SHP77 (cell line): Measurements from ENCODE around the gene ITGB6.
A peak's percentile ranks its signal among the peaks of the same experiment; 100 is the strongest.
"Not testable (repeated sequence)": the region's sequence is repeated elsewhere in the genome, so short reads cannot be mapped to it uniquely, and the experiment has no call there.

Experiments
- DNase-seq, 2 experiments: peaks; one replicate each; lab custom pipeline; 2025; lab: John Stamatoyannopoulos, UW

Gene ITGB6

DNA sequence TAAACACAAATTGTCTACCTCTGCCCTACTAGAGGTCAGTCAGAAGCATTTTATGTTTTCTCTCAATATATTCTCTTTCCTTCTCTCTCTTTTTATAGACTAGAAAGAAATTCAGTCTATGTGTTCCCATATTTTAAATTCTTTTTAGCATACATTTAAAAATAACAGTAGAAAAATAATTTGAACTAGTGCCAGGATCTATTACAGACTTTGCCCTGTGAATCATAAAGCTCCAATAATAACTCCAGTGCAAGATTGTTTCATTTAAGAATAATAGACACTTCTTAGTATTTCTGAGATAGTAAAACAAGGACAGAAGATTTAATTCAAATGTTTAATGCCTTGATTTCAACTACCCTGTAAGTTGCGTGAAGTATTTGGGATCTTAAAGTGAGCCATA is 60.1 kb downstream of the ITGB6 start:
- no peak for DNase-seq

DNA sequence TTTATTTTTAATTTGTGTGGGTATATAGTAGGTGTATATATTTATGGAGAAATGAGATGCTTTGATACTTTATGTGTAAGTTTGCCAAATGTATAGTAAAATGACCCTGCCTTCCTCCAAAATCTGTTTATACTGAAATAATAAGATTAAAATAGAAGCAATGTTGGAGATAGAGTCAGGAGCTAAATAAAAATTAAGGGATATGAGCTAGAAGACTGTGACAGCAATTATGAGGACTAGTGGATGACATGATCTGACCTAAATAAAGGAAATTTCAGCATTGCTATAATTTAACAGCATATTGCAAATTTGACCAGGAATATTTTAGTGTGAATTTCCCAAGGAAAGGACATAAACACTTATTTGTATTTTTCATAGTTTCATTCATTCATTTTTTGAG is 60.7 kb downstream of the ITGB6 start:
- no peak for DNase-seq

DNA sequence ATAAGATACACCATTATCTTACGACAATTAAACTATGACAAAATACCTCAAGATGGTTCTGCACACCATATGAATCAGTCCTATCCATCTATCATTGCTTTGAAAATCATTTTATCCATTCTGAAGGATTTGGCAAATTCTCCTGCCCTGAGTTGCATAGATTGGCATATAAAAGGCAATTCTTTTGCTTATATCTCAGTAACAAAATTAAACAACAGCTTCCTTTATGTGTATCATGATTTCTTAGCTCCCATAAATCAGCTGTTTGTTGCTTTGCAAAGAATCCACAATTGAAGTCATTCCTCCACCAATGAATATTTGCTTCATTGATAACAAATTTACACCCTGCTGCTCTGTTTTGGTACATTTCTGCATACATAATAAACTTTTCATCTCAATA is 61.7 kb downstream of the ITGB6 start:
- DNase-seq, result no peak

DNA sequence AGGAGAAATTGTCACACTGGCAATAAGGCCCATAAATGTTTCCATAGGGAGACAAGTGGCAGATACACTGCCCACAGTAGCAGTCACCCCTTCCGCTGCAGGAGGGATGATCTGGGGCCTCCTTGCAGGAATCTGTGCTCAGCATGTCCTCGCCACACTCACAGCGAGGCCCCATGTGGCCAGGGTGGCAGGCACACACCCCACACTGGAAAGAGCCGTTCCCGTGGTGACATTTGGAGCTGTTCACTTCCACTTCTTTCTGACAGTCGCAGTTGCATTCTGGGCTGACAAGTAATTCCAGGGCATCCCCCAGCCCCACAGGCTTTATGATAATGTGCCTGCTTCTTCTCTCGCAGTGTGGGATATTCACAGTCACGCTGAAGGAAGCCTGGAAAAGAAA is 62.6 kb downstream of the ITGB6 start:
- no peak for DNase-seq

DNA sequence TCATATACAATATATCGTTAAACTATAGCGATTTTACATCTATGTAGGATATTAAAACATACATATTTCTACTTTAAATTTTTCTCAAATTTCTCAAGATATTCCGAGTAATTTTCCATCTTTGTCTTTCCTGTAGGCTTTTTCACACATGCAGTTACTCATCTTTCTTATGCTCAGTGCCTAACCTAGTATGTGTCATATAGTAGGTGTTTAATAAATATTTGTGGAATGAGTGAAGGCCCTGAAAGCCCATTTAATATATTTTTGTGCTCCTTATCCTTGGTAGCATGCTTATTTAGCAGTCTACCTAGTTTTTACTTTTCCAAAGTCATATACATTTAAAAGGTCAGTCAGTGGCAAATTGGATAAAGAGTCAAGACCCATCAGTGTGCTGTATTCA is 67.3 kb downstream of the ITGB6 start:
- no peak for DNase-seq

DNA sequence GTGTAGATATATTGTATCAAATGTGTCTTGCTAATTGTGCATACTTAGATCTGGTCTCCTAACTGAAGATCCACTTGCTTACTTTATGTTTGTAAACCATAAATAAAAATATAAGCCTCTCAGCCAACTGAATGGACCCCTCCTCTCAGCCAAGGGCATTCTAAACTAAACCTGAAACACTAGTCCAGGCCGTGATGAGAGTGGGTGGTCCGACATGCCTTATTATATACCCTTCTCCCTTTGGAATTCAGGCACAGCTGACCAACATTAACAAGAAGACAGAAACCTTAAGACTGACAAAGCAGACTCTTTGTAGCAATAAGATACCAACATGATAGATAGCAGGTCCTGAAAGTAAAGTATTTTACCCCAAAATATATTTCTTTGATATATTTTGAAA is 73.3 kb downstream of the ITGB6 start:
- no peak for DNase-seq

DNA sequence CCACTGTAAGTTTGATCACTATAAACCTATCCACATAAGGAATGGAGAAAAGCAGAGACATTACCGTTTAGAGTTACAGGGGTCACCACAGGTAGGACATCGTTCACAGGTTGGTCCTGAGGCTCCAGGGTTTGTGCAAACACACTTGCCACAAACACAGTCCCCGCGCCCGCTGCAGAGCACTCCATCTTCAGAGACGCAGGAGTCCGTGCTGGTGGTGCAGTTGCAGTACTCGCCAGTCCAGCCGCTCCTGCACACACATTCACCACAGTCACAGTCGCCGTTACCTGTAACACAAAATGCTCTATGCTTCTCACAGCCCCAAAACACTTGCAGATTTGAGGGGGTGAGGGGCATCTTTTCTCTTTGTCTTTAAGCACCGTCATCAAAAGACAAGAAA is 73.8 kb downstream of the ITGB6 start:
- DNase-seq, result no peak

DNA sequence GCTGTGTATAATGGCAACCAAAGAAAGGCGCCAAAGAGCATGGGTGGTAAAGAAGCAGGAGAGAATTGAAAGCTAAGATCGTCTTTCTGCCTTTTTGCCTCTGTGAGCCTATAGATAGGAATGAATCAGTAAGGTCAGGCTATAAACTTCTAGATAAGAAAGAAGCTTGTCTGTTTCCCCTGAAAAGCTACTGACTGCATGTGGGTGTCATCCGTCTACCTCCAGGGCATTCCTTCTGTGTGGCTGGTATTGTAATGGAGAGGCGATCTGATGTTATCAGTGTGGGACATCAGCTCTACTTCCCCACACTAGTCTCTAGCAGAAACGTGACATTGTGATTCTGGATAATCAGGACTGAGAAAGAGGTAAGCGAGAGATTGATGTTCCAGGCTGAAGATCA is 74.2 kb downstream of the ITGB6 start:
- DNase-seq, result no peak

DNA sequence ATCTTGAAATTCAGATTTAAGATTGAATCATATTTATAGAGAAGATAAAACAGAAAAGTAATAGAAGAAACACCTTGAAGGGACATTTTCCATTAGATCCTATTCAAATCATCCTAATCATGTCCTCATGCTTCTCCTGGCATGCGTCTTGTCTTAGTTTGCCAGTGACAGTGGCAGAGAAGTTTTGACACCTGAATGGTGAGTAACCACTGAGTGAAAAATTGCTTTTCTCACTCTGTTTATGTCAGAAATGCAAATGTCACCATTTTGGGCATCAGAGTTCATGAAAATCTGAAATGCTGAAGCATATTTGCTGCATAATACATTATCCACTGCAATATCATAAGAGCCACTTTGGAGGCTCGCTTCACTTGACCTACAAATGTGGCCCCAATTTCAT is 74.7 kb downstream of the ITGB6 start:
- no peak for DNase-seq

DNA sequence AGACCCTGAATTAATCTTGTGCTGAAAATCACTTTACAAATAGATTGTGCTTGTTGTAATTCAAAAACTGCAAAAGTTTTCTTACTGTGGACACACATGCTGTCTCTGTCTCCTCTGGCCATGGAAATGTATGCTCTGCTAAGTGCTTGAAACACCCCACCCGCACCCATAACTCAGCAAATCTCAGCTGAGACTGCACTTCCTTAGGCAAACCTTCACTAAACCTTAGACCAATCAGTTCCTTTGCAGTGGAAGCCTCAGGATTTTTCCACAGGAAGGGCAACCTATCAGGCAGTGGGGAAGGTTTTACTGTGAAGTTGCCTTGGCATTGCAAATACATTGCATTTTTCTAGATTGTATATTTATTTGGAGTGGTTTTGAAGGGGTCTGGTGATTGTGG is 75.5 kb downstream of the ITGB6 start:
- no peak for DNase-seq

DNA sequence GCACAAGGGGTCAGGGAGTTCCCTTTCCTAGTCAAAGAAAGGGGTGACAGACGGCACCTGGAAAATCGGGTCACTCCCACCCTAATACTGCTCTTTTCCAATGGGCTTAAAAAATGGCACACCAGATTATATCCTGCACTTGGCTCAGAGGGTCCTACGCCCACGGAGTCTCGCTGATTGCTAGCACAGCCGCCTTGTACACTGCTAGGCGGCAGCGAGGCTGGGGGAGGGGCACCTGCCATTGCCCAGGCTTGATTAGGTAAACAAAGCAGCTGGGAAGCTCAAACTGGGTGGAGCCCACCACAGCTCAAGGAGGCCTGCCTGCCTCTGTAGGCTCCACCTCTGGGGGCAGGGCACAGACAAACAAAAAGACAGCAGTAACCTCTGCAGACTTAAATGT is 85.4 kb downstream of the ITGB6 start:
- not testable (repeated sequence) for DNase-seq

DNA sequence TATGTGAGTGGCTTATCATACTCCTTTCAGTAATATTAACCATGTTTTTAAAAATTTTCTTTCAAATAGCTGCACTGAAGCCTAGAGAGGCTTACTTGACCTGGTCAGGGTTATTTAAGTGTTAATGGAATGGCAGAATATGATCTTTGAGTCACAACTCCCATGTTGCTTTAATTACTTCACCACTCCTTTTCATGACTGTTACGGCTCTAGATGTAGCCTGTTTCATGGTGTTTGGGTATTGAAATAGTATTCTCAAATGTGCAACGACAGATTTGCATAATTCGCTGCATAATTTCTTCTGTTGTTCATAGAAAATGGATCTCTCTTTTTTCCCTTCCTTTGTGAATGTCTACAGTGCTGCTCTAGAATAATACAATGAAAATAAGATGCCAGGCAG is 86.1 kb downstream of the ITGB6 start:
- DNase-seq, result no peak

DNA sequence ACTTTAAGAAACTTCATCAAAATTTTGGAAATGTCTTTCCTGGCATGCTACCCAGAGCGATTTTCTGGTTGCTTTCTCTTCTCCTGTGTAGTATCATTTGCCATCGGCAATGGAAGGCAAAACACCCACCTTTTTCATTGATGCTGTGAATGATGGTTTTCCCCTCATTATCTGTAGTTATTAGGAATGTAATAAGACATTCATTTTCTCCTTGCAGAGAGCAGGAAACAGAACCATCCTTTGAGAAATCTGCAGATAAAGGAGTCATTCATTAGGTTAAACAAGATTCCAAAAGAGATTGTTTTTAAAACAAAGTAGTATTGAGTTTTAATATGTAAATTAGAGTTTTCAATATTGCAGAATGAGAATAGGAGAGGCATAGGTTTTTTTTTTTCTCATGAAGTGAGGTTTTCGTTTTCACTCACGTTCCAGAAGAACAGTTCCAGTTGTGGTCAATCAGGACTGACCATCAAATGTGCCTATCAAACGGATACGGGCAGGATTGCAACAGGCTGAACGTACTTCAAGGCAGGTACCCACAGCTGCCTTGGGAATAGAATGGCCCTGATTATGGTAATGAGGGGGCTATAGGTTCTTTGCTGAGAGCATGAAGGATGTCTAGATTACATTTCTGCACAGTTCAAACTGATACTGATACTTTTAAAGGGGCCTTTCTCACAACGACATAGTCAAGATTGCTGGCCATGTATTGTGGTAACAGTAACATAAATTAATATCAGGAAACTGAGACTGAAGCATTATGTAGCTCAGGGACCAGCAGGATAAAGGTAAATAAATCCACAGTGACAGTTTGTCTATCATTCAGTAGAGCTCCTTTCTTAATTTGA is 87.9 kb downstream of the ITGB6 start:
- DNase-seq, result no peak

DNA sequence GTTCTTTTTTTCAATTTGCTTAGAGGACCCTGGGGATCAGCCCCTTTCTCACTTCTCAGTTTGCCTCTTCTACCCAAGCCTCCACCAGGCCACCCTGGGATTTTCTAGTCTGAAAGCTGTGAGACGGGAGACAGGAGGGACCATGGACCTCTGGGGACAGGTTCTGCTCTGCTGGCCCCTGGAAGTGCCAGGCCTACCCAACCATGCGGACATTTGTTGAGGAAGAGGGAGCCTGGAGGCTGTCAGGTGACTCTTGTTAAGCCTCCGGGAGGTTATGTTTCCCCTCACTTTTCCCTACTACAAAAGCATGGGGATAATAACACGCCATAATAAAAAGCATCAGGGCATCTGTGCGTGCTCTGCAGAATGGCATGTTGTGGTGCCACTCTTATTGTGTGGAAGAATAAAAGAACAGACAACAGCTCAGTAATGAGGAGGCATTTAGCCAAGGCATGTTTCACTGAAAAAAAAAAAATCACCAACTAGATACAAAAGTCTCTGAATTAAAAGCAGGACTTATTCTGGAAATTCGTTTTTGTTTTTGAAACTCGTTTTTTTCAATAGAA is 89.3 kb downstream of the ITGB6 start:
- no peak for DNase-seq

DNA sequence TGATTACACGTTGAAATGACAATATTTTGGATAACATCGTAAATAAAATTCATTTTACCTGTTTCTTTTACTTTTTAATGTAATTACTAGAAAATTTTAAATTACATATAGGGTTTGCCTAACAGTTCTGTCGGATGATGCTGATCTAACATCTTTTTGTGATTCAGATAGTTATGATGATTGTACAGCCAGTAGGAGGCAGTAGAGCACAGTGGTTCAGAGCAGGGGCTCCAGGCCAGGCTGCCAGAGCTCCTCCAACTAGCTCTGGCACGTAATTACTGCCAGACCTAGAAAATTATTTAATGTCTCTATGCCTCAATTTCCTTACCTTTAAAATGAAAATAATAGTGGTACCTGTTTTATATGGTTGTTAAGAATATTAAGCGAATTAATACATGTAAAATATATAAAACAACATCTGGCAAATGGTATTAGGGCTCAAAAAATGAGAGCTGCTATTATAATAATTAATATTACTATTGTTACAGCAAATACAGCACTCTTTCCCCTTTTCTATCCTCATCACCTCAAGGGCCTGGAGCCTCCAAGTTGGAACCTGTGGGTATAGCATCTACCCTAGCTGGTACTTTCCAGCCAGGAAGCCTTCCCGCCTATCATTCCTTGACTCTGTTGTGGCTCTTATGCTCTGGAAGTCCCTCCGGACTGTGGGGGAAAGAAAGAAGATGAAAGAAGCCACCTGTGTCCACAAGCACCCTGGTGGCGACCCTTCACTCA is 90.0 kb downstream of the ITGB6 start:
- peak in 1 of 2 experiments; percentile 1 for DNase-seq

DNA sequence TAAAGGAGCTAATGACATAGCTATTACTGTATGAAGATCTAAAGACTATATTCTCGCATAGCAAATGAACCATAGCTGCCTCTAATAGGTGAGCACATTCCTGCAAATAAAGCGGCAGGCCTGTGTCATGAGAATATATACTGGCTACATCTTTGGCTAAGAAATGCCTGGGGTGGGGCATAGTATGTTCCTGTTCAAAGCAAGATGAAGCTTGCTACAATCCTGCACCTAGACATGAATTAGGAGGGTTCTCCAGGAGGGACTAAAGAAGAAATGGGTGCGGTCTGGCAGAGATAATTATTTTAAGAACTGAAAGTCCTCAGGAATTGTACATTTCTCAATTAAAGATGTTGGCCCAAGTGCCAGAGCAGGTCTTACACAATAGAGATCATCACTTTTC is 90.8 kb downstream of the ITGB6 start:
- no peak for DNase-seq

DNA sequence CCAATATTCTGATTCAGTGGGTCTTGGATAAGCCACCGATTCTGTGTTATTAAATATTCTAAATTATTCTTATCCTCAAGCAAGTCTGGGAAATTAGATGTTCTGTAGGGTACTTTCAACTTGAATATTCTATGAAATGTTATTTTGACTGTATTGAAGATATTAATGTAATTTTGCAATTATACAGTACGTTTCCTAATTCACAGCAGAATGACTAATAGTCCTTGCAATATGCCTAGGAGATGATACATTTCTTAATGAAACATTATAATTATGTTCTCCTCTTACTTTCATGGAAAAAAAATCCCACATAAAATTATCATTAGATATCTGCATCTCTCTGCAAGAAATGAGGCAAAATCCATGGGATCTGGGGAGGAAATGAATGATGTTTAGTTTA is 91.4 kb downstream of the ITGB6 start:
- no peak for DNase-seq

DNA sequence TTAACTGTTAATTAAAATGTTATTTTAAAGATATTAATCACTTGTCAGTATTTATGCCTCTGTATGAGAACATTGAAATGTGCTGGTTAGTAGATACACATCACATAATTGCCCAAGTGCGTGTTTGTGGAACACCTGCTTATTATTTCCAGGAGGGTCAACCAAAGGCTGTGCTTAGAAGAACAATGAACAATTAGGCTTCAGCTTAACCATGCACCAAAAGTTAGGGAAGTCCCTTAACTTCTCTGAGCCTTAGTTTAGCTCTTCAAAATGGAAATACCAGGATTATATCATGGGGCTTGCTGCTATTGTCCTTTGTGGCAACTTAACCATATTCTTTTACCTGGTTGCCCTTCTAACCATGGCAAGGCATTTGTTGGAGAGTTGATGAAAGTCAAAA is 94.7 kb downstream of the ITGB6 start:
- no peak for DNase-seq

DNA sequence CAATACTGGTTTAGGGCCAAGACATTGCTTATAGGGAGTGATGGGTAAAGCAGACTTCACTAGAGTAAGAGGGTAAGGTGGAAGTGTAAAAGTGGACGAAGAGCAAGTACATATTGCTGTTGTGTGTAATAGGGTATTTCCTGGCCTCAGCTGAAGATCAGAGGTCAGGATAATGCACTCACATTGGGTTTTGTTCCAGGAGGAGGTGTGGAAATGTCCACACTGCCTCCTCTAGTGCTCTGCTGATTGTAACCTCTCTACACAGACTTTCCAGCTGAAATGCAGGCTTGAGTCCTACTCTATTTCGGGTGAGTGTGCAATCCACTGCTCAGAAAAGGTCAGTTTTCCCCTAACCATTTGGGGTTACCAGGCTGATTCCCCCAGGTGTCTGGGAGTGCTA is 96.0 kb downstream of the ITGB6 start:
- DNase-seq, result no peak

DNA sequence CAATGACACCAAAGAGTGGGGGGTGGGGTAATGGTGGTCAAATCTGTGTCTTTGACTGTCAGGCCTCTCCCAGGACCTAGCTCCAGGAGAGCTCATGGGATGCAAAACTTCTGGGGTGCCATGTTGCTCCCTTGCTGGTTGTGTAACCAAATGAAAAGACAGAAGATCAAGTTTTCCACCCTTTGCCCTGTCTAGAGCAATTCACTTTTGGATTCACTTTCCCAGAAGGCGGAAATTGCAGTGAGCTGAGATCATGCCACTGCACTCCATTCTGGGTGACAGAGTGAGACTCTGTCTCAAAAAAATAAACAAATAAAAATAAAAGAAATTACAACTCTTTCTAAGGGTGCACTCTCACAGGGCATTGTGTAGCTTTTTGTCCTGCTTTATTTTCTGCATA is 102.7 kb downstream of the ITGB6 start:
- DNase-seq, result no peak

DNA sequence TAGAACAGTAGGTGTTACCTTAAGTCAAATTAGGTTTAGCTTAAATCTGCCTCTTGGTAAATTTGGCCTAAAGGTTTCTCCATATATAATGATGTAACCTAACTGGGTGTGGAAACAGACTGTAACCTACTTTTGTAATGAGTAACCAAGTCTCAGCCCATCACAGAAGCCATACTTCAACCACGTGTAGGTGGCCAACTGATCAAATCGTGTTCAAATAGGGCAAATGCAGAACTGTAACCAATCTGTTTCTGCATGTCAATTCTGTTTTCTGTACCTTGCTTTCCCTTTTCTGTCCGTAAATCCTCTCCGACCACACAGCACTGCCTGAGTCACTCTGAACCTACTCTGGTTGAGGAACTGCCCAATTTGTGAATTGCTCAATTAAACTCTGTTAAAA is 103.7 kb downstream of the ITGB6 start:
- DNase-seq, result no peak

DNA sequence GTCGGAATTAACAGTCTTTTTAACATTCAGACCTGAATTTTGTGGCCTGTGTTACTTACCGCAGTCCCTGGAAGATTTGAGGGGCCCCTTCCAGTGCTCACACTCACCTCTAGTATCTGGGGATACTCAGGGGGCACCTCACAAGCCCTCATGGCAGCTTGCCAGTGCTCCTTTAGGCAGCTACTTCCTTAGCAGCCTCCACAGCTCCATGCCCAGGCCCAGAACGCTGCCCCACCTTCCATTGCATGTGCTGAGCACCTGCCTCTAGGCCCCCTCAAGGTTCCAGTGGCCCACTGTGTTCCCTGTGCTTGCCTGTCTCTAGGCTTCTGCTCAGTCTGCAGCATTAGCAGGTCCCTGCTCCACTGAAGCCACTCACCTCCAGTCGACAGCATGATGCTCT is 107.6 kb downstream of the ITGB6 start:
- no peak for DNase-seq

DNA sequence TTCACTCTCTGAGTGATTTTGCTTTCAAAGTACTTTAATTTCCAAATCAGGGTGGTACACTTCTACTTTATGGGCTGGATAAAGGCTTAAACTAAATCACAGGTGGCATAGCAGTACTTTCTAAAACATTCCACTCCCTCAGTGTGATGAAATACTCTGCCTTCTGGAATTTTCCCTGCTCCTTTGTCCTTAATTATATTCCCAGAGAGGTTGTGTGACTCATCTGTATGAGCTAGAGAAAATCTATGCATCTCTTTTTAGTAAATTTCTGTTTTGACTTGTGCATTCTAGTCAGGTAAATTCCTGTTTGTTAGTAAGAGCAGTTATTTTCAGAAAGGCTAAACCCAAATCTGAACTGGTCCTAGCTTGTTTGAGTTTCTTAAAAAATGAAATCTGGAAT is 108.7 kb downstream of the ITGB6 start:
- no peak for DNase-seq
